Activated CD4-positive, alpha-beta T cell treated with anti-CD3 and anti-CD28 coated beads, Interleukin-2, Interleukin-6, amounts not matched to agents 100 ng/mL and 50 ng/mL, durations not matched to agents 16 hours and 8 hours (primary cell): ENCODE results near the gene AGTRAP.
A peak's percentile ranks its signal among the peaks of the same experiment; 100 is the strongest.

ENCODE experiments used
- DNase-seq: peaks from one replicate; pipeline ENCODE4 v3.0.0-alpha.2; 2020

Gene AGTRAP

DNA sequence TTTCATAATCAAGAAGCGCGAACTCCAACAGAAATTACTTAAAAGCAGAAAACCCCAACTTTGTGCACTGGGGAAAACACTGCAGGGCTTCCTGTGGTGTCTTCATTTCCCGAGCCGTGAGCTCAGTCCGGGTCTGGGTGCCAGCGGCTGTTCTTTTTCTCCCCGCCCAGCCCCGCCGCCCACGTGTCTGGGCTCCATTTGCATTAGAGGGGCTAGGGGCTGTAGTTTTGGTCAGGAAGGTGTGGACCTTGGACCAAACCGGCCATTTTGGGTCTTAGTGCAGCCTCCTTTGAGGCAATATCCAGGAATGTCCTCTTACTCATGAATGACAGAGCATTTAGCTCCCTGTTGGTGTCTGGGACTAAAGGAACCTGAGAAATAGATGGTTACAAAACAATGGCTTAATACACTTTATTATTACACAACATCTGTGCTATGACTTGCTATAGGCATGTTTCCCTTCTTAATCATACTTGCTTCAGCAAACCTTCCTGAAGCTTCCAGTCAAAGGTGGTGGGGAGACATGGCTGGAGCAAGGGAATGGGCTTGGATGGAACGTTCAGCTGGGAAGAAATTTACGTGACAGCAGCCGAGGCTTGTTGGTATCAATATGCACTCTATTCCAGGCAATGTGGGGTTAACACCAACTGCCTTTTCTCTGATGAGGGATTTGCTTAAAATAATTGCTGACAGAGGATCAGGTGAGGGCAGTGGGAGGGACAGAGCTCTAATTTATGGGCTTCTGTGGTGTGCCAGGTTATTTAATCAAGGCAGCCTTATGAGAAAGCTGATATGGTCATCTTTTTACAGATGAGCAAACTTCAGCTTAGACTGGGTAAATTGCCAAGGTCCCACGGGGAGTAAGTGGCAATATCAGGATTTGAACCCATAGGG is 1.1 kb downstream of the AGTRAP start:
- peak; percentile 67 for DNase-seq

DNA sequence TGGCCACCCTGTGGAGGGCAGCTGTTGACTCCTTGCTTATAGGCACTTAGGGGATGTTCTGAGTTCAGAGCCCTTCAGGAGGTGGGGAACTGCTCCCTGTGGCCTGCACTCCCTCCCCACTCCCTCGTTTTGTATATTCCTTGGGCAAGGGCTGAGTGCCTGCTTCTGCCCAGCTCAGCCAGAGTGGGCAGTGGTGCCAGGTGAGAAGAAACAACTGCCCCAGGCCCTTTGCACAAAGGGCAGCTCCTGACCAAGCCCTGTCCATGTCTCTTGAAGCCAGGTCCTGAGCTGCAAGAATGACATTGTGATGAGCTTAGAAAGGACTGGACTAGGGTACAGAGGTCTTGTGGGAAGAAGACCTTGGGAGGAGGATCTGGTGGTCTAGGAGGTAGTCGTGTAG is 2.2 kb downstream of the AGTRAP start:
- no peak for DNase-seq

DNA sequence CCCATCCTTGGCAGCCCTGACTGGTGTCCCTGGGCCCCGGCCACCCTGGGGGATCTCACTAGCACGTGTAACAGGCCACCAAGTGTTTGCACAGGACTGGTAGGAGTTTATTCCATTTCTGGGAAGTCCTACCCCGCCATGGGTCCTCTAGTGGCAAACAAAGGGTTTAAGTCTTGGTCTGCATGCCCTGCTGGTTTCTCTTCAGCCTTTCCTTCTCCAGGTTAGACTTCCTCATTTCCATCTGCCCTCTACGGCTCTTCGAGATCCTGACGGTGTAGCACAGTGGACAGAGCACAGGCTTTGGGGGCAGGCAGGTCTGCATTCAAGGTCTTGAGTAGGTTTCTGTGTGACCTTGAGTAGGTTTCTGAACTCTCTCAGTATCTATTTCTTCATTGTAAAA is 2.8 kb downstream of the AGTRAP start:
- no peak for DNase-seq

DNA sequence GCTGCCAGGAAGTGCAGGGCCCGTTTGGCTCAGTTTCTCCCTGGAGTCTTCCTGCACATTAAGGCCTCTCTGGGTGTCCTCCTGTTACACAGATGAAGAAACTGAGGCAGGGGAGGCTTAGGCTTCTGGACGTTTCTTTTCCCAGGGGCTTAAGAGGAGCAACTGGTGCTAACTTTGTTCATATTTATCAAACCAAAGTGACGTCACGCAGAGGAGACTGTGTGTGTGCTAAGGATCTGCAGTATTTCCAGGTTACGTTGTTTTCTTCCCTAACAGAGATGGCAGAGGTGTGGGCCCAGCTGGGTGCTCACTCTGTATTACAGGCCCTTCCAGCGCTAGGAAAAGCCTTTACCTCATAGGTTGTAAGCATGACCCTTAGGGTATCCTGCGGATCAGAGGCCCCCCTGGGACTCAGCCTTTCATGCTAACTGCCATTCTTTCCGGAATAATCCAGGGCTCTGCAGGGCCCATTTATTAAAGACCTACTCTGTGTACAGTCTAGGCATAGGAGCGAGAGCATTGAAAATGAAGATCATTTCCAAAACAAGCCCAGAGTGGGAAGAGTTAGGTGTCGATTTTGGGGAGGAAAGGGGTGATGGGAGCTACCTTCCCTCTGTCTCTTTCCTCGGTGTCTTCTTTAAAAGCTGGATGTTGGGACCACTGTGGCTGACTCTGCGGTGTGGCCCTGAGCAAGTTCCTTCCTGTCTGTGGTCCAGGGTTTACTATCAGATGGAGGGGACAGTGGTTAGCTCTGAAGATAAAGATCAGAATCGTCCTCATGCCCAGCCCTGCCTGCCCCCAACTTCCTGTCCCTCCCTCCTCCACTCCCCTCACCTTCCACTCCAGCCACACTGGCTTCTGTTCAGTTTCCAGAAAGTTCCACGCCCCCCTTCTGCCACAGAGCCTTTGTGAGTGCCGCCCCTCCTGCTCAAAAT is 4.6 kb downstream of the AGTRAP start:
- peak; percentile 80 for DNase-seq

DNA sequence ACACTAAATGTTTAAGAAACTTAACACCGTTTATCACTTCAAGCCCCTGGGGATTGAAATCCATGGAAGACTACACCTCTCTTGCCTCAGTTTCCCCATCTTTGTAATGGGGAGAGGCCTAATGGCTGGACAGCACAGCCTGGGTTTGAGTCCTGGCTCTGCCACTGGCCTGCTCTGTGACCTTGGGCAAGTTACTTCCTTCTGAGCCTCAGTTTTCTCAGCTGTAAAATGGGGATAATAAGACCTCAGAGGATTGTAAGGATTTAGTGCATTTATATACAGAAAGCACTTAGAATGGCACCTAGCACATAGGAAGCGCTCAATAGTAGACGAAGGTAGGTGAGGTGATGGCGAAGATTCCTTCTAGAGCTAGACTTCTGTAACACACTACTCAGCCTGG is 5.5 kb downstream of the AGTRAP start:
- no peak for DNase-seq

DNA sequence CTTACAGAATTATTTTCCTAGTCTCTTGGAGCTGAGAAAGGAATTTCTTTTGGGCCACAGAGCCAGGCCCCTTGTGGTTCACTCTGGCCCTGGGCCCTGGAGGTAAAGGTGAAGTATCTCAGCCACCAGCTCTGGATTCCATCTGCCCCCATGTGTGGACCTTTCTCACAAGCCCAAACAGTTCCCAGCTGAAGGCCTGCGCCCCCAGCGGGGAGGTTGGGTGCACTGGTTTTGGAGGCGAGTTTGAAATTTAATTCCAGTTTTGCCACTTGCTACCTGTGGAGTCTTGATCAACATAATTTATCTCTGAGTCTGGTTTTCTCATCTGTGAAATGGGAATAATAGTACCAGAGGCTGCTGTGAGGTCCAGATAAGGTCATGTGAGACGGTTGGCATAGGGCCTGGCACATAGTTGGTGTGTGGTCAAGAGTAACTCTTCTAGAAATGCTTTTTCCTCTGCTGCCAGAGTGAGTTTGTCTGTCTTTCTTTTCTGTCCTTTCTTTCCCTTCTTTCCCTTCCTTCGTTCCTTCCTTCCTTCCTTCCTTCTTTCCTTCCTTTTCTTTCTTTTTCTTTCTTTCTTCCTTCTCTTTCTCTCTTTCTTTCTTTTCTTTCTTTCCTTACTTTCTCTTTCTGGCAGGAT is 6.1 kb downstream of the AGTRAP start:
- no peak for DNase-seq

DNA sequence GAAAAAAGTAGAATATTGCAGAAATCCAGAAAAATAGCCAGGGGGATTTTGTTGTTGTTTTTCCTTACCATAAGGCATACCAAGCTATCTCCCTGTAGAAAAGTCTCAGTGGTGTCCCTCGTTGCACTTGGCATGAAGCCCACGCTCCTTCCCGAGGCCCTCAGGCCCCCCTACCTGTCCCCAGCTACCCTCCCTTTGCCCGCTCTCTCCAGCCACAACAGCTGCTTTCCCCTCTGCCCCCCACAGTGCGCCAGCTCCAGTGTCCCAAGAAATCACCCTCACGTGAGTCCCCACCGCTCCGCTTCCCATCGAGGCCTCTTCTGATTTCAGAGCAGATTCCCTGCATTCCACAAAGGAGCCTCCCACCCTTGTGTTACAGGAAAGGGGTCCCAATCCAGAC is 8.4 kb downstream of the AGTRAP start:
- DNase-seq: no peak

DNA sequence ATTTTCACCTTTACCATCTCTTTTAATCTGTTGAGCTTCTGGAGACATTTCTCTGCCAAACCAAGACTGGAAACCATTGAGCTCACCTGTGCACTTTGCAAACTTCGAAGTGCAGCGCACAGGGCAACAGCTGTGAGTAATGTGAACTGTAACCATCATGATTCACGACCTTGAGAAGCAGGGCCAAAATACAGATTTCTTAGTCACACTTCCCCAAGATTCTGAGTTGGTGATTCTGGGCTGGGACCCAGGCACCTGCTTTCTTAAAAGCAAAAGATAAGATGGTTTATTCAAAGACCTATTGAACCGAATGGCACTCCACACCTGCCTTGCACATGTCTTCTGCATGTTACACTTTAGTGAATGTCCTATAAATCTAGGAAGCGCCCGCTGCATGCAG is 10.2 kb downstream of the AGTRAP start:
- no peak for DNase-seq

DNA sequence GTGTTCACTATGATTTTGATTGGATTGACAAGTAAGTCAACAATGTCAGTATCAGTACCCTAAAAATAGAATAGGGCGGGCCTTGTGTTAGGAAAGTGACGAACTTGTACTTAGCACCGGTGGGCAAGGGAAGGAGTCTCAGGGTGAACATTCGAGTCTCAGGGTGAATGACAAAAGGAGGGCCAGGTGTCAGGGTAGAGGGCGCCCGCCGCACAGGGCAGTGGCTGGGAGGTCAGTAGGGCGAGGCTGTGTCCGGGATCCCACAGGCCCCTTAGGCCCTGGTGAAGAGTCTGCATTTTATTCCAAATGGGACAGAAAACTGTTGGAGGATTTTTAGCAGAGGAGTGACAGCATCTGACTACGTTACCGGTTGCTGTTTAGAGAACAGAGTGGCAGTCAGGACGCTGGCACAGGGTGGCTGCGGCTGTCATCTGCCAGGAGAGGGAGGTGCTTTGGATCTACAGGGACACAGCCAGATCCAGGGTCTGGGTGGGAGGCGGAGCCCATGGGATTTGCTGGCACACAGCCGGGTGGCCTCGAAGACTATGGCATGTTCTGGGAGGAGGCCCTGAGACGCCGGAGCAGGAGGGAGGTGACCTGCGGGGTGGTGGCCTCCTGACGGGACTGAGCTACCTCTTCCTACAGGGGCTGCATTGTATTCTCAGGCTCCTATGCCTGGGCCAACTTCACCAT is 11.0 kb downstream of the AGTRAP start:
- DNase-seq: no peak

DNA sequence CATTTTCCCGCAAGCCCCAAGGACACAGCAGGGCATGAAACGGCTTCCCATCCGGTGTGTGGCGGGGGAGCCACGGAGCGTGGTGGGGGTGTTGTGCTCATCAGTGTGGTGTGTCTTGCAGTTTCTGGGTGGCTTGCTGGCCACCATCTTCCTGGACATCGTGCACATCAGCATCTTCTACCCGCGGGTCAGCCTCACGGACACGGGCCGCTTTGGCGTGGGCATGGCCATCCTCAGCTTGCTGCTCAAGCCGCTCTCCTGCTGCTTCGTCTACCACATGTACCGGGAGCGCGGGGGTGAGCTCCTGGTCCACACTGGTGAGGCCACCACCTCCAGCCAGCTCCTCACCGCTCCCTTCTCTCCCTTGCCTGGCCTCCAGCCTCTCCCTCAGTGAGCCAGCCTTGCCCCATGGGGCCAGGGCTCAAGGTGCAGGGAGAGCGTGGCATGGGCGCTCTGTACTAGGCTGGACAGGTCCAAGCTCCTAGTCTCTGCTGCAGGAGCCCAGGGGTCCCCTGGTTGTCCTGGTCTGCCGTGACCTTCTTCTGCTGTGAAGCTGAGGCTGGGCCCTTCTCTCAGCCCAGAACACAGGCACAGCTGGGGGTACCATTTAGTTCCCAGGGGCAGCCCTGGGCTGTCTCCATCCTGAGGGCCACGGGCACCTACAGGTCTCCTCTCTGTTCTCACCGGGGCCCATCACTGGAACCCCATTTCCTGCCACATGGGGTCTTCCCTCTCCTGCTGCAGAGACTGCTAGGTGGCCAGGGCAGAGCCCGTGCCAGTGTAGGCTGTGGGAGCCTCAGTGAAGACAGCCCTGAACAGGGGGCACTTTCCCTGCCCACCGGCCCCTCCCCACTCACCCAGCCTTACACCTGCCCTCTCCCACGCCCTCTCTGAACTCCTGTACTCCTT is 12.6 kb downstream of the AGTRAP start:
- DNase-seq: no peak

DNA sequence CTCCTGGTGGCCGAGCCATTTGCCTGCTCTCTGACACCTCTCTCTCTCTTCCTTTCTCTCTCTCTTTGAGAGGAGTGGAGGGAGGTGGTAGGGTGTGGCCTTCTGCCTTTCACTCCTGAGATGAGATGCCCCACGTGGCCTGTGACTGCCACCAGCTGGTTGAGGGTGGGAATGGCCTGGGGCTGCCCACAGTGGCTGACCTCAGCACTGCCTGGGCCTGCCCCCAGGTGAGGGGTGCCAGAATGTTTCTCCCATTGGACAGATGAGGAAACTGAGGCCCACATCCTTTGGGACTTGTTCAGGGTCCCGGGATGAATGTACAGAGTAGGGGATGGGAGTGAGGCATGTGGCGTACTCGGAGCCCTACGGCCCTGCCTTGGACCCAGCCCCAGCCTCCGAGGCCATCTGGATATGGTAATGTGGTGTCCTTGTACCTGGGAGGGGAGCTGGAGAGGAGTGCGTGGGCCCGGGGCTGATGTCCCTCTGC is 13.3 kb downstream of the AGTRAP start:
- DNase-seq: peak; percentile 89

DNA sequence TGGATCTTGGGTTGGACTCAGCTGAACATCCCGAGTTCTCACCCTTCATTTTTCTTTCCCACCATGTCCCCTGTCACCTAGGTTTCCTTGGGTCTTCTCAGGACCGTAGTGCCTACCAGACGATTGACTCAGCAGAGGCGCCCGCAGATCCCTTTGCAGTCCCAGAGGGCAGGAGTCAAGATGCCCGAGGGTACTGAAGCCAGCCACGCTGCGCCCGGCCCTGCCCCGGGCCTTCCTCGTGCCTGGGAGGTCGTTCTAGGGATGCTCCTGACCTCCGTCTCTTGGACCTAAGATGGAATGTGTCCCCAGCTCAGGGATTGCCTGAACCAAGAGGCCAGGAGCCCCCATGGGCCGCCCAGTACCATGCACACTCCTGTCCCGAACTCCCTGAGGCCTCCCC is 14.1 kb downstream of the AGTRAP start:
- DNase-seq: no peak

DNA sequence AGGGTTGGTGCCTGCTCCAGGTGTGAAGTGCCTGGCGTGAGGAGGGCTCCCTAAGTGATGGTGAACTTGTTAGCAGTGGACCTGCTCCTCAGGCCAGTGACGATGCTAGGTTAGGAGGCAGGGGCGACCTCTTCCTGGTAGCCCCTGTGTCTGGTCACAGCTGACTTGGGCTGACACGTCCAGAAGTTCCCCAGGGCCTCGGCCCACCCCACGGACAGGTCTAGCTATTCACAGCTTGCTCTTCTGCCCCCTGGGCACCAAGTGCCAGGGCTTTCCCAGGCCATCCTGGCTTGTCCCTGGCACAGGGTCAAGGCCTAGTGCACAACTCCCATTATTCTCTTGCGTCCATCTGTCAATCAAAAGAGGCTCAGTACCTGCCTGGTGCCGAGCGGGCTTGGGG is 15.2 kb downstream of the AGTRAP start:
- no peak for DNase-seq

DNA sequence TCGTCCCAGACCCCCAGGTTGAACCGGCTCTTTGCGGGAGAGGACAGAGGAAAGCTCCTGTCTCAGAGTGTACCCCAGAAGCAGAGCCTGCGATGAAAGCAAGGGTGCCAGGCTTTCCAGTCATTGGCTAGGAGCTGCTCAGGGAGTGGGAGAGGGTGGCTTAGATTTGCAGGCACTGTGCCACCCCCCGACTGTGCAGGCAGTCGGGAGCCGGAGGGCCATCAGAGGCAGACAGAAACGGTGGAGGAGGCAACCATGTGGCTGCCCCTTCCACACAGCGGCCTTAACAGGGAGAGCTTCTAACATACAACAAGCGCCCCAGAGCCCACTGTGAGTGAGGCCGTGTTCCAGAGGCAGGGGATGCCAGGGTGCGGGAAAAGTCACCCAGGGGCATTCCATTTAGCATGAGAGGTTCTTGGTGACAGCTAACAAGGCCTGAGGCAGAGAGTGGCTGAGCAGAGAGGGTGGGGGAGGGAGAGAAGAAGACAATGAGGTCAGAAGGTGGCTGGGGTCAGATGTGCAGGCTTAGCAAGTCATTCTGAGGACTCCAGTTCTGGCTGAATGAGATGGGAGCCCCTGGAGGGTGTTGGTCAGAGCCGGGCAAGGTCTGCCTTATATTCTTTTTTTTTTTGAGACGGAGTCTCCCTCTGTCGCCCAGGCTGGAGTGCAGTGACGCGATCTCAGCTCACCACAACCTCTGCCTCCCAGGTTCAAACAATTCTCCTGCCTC is 16.6 kb downstream of the AGTRAP start:
- no peak for DNase-seq

DNA sequence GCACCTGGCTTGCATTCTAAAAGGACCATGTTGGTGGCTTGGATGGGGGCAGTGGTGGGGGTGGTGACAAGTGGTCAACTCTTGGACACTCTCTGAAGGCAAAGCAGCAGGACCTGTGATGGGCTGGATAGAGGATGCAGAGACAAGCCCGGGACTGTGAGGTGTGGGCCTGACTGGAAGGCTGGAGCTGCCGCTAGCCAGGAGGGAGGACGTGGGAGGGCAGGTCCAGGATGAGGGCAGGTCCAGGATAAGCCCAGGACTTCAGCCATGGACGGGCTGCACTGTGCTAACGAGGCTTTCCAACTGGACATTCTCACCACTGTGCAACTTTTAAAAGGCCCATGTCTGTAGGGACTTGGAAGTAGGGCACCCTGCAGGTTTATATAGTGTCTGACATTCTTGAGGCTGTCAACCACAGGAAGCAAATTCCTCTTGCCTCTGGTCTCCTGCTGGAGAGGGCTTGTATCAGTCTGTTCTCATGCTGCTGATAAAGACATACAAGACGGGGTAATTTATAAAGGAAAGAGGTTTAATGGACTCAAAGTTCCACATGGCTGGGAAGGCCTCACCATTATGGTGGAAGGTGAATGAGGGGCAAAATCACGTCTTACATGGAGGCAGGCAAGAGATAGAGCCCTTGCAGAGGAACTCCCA is 17.7 kb downstream of the AGTRAP start:
- DNase-seq: no peak

DNA sequence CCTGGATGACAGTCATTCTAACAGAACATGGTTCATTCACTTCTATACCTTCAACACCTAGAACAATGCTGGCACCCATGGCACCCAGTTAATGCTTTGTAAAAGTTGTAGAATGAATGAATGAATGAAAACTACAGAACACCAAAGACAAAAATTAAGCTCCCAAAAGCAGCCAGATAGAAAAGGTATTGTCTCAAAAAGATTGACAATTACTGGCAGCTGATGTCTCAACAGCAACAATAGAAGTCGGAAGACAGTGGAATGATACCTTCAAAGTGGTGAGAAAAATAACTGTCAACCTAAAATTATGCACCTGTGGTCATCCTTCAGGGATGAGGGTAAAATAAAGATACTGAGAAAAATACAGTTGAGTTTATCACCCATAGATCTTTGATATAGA is 21.1 kb downstream of the AGTRAP start:
- no peak for DNase-seq

DNA sequence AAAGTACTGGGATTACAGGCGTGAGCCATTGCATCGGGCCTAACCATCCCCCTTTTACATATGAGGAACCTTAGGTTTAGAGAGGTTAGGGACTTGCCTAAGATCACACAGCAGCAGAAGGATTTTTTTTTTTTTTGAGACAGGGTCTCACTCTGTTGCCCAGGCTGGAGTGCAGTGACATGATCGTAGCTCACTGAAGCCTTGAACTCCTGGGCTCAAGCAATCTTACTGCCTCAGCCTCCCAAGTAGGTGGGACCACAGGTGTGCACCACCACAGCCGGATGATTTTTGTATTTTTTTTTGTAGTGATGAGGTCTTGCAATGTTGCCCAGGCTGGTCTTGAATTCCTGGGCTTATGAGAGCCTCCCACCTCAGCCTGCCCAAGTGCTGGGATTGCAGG is 23.9 kb downstream of the AGTRAP start:
- no peak for DNase-seq

DNA sequence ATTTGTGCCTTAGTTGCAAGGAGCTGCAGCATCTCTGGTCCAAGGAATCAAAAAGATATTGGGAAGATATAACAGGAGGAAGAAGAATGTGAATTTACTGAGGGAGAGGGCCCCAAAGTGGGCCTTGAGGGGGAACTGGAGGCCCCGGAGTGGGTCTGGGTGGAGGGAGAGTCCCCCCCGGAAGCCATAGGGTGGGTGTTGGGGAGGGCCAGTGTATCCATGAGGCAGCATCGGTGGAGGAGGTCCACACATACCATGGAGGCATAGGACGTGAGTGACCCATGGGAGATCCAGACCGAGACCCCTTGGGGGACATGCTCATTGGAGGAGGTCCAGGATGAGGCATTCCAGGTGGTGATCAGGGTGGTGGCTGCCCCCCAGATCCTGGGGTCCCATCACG is 25.3 kb downstream of the AGTRAP start:
- DNase-seq: no peak

DNA sequence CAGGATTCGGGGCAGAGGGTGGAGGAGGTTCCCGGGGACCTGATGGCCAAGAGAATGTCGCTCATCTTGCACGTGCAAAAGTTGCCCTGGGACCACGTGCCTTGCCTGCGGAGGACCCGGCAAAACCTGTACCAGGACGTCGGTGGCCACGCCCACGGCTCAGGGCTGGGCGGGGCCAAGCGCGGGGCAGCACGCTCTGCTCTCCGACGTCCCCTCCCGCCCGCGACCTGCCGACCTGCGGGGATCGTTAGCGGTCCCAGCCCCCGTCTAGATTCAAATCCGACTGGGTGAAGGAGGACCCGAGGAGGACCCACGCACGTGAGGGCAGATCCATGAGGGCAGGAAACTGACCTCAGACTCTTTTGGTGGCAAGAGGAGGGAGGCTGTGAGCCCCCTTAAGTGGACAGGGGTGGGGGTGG is 26.1 kb downstream of the AGTRAP start, which contains the start of gene C1orf167:
Gene C1orf167, plus strand, starts transcription at position 206 of the 419 bp plus-strand sequence. CDS start 2,208 bp downstream, outside the sequence.
- peak; percentile 25 for DNase-seq

DNA sequence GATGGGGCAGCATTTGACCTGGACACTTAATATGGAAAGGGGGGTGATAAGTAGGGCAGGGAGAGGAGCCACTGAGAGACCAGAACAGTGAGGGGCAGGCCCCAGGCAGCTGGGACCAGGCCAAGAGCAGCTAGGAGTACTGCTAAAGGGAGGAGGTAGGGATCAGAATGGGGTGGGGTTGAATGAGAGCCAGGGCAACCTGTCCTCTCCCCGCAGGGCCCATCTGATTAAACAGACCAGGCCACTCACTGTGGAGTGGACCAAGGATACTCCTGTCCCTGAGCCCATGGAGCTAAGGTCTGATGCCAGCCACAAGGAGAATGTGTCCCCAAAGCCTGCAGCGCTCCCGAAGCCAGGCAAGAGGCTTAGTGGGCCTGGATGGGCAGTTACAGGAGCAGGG is 28.2 kb downstream of the AGTRAP start:
- DNase-seq: no peak
